T follicular helper cell (primary cell): ENCODE measurements around the gene RAP1B.
"Not testable (repeated sequence)": the region's sequence is repeated elsewhere in the genome, so short reads cannot be mapped to it uniquely, and the experiment has no call there.

Experiments used
- DNase-seq: peaks from one replicate; pipeline ENCODE4 v3.0.0-alpha.2; 2020; ENCODE audit warnings: low read depth

The RAP1B gene

DNA sequence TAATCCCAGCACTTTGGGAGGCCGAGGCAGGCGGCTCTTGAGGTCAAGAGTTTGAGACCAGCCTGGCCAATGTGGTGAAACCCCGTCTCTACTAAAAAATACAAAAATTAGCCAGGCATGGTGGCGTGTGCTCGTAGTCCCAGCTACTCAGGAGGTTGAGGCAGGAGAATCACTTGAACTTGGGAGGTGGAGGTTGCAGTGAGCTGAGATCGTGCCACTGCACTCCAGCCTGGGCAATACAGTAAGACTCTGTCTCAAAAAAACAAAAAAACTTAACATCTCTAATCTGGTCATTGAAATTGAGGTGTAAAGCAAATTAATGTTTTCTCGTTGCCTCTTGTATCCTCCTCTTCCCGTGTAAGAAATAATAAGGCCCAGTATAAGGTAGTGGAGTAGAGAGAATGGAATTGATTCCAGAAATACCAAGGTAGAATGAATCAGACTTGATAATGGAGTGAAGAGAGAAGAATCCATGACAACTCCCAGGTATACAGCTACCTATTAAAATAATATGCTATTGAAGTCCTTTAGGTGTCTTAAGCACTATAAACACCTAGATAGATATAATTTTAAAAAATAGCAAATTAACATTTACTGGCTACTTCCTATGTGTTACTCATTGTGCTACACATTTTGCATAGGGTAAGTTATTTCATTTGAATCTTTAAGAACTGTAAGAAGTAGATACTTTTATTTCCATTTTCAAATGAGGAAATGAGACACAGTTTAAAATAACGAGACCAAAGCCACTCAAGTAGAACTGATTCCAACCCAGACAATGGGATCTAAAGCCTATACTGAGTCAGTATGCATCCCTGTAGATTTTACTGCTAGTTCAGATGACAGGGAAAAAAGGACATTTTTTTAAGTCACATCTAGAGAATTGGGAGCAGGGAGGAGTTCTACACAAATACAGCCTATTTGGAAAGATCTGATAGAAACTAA, 23.2 kb downstream of the RAP1B start:
- no peak for DNase-seq

- DNase-seq, result no peak
These were observed 25.6 kb downstream of the RAP1B start for GRCh38 chr12:68636268-68636667.

- not testable (repeated sequence) for DNase-seq
These were observed 26.7 kb downstream of the RAP1B start for GRCh38 chr12:68637439-68637838.

DNA sequence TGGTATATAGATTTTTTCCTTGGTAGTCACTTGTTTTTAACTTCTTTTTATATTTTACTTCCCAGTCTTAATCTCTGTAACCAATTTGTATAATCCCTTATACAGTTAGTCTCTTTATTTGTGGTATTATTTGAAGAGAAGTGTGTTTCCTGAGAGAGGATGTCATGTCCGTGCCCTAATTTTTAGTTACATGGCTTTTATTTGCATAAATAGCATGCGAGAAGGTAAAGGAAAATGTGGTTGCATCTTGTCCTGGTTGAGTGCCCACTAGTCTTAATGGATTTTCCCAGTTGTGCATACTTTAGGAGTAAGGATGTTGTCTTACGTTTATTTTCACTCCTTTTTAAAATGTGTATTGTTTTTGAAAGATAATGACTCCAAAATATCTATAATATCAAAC, 27.5 kb downstream of the RAP1B start:
- DNase-seq, result no peak

GRCh38 chr12:68638721-68639395, 28.2 kb downstream of the RAP1B start:
- no peak for DNase-seq

GRCh38 chr12:68639396-68639767, 28.7 kb downstream of the RAP1B start:
- DNase-seq, result no peak

DNA sequence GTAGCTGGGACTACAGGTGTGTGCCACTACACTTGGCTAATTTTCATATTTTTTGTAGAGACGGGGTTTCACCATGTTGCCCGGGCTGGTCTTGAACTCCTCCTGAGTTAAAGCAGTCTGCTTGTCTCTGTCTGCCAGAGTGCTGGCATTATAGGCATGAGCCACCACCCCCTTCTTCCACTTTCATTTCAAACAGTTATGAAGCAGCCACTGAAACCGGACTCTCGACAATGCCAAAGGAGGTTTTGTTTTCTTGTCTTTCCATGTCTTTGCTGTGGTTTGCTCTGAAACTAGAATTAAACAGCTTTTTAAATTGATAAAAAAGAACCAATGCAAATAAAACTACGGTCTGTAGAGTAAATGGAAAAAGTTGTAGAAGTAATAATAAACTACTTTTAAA, 30.4 kb downstream of the RAP1B start:
- no peak for DNase-seq

- DNase-seq, result no peak
These were observed 35.8 kb downstream of the RAP1B start for GRCh38 chr12:68646484-68646883.

DNA sequence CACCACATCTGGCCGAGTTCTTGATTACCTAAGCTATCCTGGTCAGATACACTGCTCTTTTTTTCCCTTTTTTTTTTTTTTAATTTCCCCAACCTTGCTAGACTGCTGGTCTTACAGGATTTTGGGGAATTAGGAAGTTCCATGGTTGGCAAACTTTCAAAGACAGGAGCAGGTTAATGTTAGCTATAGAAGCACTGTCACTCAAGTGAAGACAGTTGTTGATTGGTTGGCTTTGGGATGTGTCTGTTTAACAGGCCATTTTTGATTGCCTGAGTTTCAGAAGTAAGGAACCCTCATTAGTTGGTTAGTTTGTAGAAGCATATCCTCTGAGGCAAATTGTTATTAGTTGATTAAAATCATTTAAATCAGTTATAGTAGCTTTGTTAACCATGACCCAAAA, 36.8 kb downstream of the RAP1B start:
- no peak for DNase-seq

DNA sequence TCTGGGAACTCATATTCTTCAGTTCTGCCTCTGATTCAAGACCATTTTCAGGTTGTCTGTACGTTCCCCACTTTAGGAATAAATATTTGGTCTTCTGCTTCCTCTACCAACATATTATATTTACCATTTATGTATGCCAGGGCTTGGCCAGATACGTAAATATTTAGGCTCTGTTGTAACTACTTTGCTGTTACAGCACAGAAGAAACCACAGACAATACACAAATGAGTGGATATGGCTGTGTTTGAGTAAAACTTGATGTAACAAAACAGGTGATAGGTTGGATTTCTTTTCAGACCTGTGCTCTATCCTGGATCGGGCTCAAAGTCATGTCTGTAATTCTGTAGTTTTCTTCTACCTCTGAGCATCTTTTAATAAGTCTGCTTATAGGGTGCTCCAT, 37.5 kb downstream of the RAP1B start:
- no peak for DNase-seq

GRCh38 chr12:68665016-68665569, 54.4 kb downstream of the RAP1B start:
- DNase-seq, result no peak

- DNase-seq, result no peak
These were observed 56.6 kb downstream of the RAP1B start for GRCh38 chr12:68667291-68667690.

DNA sequence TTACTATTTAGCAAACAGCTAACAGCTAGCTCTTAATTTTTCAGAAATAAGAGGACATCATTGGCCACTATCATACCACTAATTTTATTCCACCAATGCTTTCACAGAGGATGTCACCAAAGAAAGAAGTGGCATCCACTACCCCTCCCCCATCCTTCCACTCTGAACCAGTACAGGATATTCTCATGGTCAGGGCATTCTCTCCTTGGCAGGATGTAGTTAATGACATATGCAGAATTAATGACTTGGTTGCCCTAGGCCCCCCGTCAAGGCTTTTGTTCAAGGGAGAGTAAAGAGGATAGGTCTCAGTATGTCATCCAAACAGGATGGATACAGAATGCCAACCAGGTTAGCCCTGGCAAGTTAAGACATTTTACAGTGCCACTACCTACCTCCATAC, 57.2 kb downstream of the RAP1B start:
- DNase-seq, result no peak

- DNase-seq, result no peak
These were observed 60.5 kb downstream of the RAP1B start for GRCh38 chr12:68671179-68671578.

DNA sequence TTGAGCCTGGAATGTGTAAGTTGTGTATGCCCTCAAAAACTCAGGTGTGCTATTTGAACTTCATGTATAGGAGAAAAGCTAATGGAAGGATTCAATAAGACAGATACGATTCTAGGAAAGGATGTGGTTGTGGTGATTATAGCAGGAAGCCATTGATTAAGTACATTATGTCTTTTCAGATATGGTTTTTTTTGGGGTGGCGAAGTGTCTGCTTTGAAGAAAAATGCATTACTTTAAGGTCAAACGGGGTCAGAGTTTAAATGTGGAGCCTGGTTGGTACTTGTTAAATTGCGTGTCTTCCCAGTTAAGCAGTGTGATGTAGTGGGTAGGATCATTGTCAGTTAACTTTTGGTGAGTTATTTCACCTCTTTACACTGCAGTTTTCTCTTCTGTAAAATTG, 63.1 kb downstream of the RAP1B start:
- no peak for DNase-seq

DNA sequence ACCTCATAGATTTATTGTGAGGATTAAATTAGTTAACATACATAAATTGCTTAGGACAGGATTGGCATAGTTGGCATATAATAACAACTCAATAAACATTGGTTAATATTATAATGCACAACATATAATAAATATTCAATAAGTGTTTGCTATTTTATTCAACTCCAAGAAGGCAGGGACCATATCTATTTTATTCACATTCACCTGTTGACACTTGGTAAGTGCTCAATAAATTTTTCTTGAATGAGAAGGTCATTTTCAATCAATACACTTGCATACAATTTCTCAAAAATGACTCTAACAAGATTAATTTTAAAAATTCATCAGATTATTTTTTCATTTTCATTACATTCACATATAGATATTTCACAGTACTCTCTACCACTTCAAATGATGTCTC, 63.7 kb downstream of the RAP1B start:
- no peak for DNase-seq

DNA sequence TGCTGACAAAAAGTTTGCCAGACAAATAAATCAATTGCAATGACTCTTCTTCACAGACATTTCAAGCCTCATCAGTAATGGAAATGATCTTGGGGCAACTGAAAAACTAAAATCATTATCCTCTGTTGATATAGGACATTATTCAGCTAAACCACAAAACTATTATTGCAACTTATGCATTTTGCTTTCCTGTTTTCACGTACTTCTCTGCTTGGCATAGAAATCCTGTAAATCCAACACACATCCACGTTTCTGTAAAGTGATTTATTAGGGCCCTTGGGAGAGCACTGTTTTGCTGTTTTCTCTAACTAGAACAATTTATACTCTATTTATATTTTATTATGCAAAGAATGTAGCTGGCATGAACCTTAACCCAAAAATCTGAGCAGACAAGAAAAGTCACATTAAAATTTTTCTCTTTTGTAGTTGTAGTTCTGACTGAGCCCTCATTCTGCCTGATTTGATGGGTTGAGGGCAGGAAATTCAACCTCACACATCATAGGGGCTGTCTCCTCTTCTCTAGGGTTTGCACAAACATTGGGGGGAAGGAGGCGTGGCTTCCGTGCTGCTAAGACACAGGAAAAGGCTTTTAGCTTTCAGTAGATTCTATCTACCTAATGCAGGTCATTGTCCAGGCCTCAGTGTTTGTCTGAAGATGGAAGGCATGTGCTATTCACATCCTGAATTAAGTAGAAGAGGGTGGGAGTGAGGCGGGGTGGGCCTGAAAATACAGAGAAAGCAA, 64.6 kb downstream of the RAP1B start:
- DNase-seq, result peak; percentile 50

DNA sequence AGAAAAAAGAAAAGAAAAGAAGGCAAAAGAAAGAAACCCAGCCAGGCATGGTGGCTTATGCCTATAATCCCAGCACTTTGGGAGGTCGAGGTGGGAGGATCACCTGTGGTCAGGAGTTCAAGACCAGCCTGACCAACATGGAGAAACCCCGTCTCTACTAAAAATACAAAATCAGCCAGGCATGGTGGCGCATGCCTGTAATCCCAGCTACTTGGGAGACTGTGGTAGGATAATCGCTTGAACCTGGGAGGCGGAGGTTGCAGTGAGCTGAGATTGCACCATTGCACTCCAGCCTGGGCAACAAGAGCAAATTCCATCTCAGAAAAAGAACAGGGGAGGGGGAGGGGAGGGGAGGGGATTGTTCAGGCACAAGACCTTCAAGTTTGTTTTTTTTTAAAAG, 66.2 kb downstream of the RAP1B start:
- not testable (repeated sequence) for DNase-seq

GRCh38 chr12:68686262-68686594, 75.5 kb downstream of the RAP1B start:
- DNase-seq, result no peak

DNA sequence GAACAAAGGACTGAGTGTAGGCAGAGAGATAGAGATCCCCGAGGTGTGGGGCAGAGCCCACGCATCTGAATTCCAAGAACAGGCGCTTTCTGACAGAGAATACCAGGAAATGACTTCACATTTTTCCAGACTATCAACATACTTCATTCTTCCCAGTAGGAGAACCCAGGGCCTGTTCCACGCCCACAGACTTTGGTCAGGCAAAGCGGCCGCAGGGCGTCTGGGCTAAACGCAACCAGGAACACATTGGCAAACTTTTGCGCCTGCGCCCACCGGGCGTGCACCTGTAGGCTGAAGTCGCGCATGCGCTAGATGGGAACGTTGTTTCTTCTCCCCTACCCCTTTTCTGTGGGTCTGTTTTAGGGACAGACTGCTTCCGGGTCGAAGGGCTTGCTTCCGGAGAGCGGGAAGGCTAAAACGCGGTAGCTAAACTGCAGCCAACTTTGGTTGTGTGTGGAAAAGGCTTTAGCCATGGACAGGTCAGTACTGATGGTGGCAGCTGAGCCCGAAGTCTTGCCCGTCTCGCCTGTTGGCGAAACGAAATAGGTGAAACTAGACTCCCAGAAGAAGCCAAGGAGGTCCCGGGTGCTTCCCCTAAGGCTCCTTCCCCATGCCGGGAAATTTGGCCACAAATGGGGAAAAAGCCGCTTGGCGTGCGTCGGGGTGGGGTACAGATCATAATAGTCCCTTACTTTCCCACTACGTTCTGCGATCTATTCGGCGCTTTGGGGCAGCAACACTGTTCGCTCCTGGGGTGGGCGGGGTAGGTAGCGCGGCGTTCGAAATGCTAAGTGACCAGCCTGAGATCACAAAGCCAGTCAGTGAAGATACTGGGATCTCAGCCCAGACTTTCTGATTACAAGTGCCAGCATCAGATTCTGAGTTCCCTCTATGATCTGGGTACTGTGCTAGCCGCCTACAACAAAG, 76.2 kb downstream of the RAP1B start, which contains the start of gene NUP107:
Gene NUP107, plus strand, starts transcription at position 384 of the 927 bp plus-strand sequence. Its CDS starts 88 bp downstream, at position 472.
- DNase-seq, result peak; percentile 97

- DNase-seq, result no peak
These were observed 84.8 kb downstream of the RAP1B start for GRCh38 chr12:68695454-68695853.
